ENCODE data around the gene GBE1.
"Not testable (repeated sequence)": the region's sequence is repeated elsewhere in the genome, so short reads cannot be mapped to it uniquely, and the experiment has no call there.

GBE1 gene

DNA sequence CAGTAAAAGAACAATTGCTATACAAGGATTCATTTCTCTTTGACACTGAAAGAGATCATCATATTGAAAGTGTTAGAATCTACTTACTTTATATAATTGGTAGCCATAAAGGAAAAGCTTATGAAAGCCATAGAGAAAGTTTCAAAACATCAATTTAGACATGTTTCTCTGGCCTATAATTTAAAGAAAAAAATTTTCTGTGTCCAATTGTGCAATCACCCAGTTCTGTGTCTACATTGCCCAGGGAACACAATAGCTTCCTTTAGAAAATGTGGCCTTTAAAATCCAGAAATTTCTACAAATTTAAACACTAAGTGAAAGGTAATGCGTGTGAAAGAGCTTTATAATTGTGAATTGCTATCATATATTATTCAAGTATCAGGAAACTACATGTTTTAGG, 259.2 kb downstream of the GBE1 start:
- peak; percentile 35 for DNase-seq (ENCODE audit: low read depth)
- TF ChIP-seq, protein P1, sequence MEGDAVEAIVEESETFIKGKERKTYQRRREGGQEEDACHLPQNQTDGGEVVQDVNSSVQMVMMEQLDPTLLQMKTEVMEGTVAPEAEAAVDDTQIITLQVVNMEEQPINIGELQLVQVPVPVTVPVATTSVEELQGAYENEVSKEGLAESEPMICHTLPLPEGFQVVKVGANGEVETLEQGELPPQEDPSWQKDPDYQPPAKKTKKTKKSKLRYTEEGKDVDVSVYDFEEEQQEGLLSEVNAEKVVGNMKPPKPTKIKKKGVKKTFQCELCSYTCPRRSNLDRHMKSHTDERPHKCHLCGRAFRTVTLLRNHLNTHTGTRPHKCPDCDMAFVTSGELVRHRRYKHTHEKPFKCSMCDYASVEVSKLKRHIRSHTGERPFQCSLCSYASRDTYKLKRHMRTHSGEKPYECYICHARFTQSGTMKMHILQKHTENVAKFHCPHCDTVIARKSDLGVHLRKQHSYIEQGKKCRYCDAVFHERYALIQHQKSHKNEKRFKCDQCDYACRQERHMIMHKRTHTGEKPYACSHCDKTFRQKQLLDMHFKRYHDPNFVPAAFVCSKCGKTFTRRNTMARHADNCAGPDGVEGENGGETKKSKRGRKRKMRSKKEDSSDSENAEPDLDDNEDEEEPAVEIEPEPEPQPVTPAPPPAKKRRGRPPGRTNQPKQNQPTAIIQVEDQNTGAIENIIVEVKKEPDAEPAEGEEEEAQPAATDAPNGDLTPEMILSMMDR (IDR thresholded peaks at IDR 0.05; ENCODE audit: low read length, missing control alignments) = no peak
- no peak overlapping the region for H3K4me3 ChIP-seq (replicated peaks; ENCODE audit: low read depth, low read length)

DNA sequence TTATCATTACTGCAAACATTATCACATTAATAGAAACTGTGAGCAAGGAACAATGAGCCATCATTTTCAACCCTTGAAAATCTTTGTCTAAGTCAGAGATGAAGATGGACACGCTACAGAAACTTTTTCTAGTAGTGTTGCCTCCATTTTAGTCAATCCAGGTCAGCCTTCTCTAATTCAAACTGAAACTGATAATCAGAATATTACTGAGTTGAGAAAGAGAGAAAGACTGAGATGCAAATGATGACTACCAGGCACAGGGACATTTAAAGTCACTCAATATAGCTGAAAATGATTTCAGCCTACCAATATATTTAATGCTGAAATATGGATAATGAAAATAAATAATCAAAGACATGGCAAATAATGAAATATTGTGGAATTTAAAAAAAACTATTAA, 261.4 kb downstream of the GBE1 start:
- DNase-seq (ENCODE audit: low read depth) = no peak
- TF ChIP-seq, protein P1 (IDR thresholded peaks at IDR 0.05; ENCODE audit: low read length, missing control alignments) = no peak

DNA sequence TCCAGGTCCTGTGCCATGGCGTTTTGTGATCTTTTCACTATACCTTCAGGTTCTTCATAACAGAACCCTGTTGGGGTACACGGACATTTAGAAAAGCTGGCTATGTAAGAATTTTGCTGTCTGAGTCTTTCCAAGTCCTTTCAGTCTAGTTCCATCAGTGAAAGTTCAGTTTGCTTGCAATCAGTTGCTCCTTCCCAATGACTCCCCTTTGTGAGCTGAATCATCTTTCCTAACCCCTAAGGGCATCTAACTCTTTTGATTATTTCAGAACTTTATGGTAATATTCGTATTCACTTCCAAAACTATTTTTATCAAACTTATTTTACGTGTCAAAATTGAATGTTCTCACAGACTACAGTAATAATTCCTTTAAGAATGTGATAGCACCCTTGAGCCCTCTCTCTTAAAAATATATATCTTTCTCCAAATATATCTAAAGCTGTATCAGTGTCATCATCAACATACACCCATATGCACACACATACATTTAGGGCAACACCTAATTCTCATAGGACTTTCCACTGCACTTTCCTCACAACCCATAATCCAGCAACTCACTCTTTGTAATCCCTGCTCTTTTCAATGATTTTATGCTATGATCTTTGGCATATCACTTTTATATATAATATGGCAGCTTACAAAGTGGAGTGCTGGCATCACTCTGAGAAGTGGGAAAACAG, 263.7 kb downstream of the GBE1 start:
- TF ChIP-seq, protein P1 (IDR thresholded peaks at IDR 0.05; ENCODE audit: low read length, missing control alignments) = no peak
- no peak overlapping the region for H3K4me3 ChIP-seq (replicated peaks; ENCODE audit: low read depth, low read length)
- DNase-seq (ENCODE audit: low read depth) = no peak

More for the DNA sequence above, 261.4 kb downstream of the GBE1 start:
- no peak overlapping the region for H3K4me3 ChIP-seq (replicated peaks; ENCODE audit: low read depth, low read length)

DNA sequence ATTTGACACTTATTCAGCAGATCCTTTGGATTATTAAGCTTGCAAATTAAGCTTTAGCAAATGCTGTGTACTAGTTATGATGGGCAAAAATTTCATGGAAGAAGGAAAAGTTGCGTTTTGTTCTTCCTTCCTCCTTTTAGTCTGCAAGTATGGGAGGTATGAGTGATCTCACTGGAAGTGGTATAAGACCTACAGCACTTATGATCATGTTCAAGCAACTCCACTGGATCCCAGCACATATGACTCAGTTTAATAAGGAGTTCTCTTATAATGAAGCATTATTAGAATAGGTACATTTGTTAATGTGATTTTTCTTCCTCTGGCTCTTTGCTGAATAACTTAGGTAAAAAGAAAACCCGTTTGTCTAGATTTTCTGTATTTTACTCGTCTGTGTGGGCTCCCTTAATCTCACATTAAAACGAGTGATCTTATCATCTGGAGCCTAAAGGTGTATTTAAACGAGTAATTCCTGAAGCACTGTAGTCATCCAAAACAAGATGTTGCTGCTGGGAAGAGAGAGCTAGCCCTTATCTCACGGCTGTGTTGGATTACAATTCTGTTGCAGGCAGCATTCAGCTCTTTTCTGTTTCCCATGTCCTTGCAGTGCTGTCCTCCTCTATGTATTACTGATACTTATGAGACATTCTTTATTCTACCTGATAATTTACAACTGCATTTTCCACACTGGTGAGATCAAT, 264.9 kb downstream of the GBE1 start:
- TF ChIP-seq, protein P1 (IDR thresholded peaks at IDR 0.05; ENCODE audit: low read length, missing control alignments) = no peak
- DNase-seq (ENCODE audit: low read depth) = no peak
- no peak overlapping the region for H3K4me3 ChIP-seq (replicated peaks; ENCODE audit: low read depth, low read length)

DNA sequence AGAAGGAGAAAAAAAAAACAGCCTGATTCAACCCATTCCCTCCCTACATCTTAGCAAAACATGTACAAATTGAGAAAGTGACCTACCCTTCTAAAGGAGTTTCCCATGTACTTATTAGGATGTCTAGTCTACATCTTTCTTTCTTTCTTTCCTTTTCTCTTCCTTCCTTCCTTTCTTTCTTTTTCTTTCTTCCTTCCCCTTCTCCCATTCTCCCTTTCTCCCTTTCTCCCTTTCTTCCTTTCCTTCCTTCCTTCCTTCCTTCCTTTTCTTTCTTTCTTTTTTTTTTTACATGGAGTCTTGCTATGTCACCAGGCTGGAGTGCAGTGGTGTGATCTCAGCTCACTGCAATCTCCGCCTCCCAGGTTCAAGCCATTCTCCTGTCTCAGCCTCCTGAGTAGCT, 269.0 kb downstream of the GBE1 start:
- not testable (repeated sequence) for DNase-seq (ENCODE audit: low read depth); H3K4me3 ChIP-seq (replicated peaks; ENCODE audit: low read depth, low read length)

DNA sequence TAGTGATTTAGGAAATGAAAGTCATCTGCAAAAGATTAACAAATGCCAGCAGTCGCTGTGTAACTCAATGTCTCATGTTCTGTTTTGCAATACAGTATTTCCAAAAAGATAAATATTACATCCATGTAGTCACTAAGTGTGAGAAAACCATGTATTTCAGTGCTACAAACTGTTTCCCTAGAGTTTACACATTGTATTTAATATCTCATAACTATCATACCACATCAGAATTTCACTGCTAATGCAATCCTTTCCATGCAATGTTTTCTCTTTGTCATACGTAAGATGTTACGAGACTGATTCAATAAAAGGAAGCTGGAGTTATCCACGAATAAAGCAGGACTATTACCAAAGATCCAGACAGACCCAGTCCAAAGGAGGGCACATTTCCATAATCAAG, 269.4 kb downstream of the GBE1 start:
- TF ChIP-seq, protein P1 (IDR thresholded peaks at IDR 0.05; ENCODE audit: low read length, missing control alignments) = no peak
- peak; percentile 74 for DNase-seq (ENCODE audit: low read depth)
- H3K4me3 ChIP-seq (replicated peaks; ENCODE audit: low read depth, low read length) = no peak overlapping the region

DNA sequence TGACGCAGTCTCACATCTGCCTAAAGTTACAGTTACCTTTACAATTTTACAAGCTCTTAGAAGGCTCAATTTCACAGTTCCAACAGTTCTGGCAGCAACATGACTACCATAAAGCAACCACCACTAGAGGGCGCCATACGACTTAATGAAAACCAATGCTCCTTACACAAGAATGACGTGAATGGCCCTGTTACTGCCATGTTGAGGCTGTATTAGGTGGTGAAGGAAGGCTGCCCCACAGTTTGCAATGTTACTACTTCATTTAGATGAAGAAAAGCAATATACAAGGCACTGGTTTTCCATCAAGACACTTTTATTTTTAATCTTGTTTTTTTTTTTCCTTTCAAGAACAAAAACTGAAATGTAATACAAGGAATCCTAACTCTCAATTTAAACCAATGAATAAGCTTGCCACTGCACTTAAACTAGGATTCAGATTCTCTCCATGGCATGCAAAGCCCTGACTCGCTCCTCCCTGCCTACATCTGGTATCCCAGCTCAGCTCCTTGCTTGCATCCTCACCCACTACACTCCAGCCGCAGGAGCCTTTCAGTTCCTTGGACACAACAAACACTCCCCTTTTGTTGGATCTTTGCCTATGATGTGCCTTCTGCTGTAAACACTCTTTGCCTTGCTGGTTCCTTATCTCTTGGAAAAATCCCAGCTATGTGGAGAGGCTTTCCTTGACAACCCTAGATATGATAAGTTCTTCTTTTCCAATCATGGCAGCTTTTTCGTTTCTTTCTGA, 270.7 kb downstream of the GBE1 start:
- TF ChIP-seq, protein P1 (IDR thresholded peaks at IDR 0.05; ENCODE audit: low read length, missing control alignments) = peak; percentile 81
- no peak overlapping the region for H3K4me3 ChIP-seq (replicated peaks; ENCODE audit: low read depth, low read length)
- DNase-seq (ENCODE audit: low read depth) = peak; percentile 96

Measured in fibroblast of pulmonary artery (primary cell).